ENCODE results near the gene TAOK3. TPM values are rescaled to one million over a fixed set of nuclear protein-coding genes. Genes with fewer than 3 reads are reported as not detected.

Gene TAOK3
- total RNA-seq, 2 donors from 2014 or later, result 52.2 to 52.5 TPM

DNA sequence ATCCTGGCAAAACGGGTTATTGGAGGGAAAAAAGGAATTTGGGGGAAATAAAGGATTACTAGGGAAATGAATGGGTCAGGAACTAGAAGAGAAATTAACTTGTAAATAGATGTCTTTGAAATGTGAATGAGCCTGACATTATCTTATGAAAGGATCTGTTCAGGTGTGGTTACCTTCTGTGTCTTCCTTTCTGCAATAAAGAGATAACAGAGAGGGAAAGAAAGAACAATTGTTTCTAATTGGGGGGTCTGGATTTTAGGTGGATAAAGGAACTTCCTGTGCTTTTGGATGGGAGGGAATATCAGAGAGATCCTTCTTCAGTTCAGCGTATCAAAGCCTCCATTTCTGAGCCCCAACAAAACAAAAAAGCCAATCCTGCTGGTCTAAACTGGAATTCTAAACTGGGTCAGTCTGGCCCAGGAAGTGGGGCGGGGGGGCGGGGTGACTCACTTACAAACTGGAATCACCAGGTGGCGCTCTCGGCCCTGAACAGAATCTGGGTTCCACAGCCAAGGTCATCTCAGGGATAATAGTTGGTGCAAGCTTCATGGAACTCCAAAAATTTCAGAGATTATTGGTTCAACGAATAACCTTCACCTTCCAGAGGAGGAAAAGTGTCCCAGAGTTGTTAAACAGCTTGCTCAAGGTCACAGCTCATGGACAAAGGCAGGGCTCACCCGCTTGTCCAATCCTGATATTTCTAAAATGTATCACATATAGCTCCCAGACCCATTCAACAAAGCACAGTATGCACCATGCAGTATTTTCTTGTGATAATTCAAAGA, 251.9 kb downstream of the TAOK3 start:
- TF ChIP-seq POLR2AphosphoS5 (IDR thresholded peaks at IDR 0.05), result peak; percentile 9
- TF ChIP-seq, protein P1, sequence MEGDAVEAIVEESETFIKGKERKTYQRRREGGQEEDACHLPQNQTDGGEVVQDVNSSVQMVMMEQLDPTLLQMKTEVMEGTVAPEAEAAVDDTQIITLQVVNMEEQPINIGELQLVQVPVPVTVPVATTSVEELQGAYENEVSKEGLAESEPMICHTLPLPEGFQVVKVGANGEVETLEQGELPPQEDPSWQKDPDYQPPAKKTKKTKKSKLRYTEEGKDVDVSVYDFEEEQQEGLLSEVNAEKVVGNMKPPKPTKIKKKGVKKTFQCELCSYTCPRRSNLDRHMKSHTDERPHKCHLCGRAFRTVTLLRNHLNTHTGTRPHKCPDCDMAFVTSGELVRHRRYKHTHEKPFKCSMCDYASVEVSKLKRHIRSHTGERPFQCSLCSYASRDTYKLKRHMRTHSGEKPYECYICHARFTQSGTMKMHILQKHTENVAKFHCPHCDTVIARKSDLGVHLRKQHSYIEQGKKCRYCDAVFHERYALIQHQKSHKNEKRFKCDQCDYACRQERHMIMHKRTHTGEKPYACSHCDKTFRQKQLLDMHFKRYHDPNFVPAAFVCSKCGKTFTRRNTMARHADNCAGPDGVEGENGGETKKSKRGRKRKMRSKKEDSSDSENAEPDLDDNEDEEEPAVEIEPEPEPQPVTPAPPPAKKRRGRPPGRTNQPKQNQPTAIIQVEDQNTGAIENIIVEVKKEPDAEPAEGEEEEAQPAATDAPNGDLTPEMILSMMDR (IDR thresholded peaks at IDR 0.05), result peak; percentile 32 to 79 (median 53)
- no peak for TF ChIP-seq POLR2A (IDR thresholded peaks at IDR 0.05)
- DNase-seq (ENCODE audit: low spot score), result peak; percentile 66
- WGBS, result 25% methylated on average over 8 of the region's 8 CpGs
- Histone ChIP-seq H3K4me3 (no peak overlapping the region), H3K4me1 (replicated peaks) (no peaks in the 10 kb centered on the region), H3K36me3 (no peaks in the 10 kb centered on the region), H3K27me3 (replicated peaks; ENCODE audit: insufficient read depth) (no peaks in the 10 kb centered on the region), H3K9me3 (no peaks in the 10 kb centered on the region), H3K27ac (peak overlapping the region; percentile 32 to 61)
- intact Hi-C loops (cut with DNase I), result no loop called here

DNA sequence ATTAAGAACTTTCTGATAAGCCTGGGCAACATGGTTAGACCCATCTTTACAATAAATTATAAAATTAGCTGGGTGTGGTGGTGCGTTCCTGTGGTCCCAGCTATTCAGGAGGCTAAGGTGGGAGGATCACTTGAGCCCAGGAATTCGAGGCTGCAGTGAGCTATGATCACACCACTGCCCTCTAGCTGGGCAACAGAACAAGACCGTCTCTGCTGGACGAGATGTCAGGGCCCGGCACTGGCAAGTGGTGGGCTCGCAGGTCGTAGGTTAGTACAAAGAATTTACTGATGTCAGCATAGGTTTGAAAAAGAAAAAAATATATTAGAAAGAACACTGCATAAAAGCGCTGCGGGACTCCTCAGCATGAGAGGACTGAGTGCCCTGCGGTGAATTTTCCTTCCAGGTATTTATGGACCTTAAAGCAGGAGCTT, 253.2 kb downstream of the TAOK3 start:
- 91% methylated on average over 10 of the region's 10 CpGs for WGBS
- no peaks in the 10 kb centered on the region for H3K27me3 ChIP-seq (replicated peaks; ENCODE audit: insufficient read depth)
- no peak for DNase-seq (ENCODE audit: low spot score)
- intact Hi-C loops (cut with DNase I), result no loop called here
- TF ChIP-seq POLR2AphosphoS5 (IDR thresholded peaks at IDR 0.05), result no peak
- no peak for TF ChIP-seq POLR2A (IDR thresholded peaks at IDR 0.05)
- TF ChIP-seq, protein P1 (IDR thresholded peaks at IDR 0.05), result no peak
- no peak overlapping the region for H3K27ac ChIP-seq
- no peaks in the 10 kb centered on the region for H3K4me1 ChIP-seq (replicated peaks)
- no peaks in the 10 kb centered on the region for H3K36me3 ChIP-seq
- H3K9me3 ChIP-seq, result no peaks in the 10 kb centered on the region
- H3K4me3 ChIP-seq, result no peak overlapping the region

DNA sequence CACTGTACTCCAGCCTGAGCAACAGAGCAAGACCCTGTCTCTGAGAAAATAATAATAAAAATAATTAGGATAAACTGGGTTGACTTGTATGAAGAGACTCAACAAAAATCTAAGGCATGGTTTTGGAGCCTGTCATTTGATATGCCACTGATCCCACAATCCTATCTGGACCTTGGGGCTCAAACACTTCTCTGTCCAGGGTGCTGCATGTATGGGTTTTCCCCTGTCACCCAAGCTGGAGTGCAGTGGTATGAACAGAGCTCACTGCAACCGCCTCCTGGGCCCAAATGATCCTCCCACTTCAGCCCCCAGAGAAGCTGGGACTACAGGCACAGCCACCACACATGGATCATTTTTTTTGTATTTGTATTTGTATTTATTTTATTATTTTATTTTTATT, 263.6 kb downstream of the TAOK3 start:
- no peak overlapping the region for H3K27ac ChIP-seq
- no peaks in the 10 kb centered on the region for H3K27me3 ChIP-seq (replicated peaks; ENCODE audit: insufficient read depth)
- no peaks in the 10 kb centered on the region for H3K9me3 ChIP-seq
- no peak overlapping the region for H3K4me3 ChIP-seq
- intact Hi-C loops (cut with DNase I), result no loop called here
- H3K36me3 ChIP-seq, result no peaks in the 10 kb centered on the region
- TF ChIP-seq, protein P1 (IDR thresholded peaks at IDR 0.05), result no peak
- TF ChIP-seq POLR2AphosphoS5 (IDR thresholded peaks at IDR 0.05) (no peak), POLR2A (IDR thresholded peaks at IDR 0.05) (no peak)
- DNase-seq (ENCODE audit: low spot score), result no peak
- H3K4me1 ChIP-seq (replicated peaks), result no peaks in the 10 kb centered on the region
- WGBS, result 92% methylated on average over 1 of the region's 1 CpG

DNA sequence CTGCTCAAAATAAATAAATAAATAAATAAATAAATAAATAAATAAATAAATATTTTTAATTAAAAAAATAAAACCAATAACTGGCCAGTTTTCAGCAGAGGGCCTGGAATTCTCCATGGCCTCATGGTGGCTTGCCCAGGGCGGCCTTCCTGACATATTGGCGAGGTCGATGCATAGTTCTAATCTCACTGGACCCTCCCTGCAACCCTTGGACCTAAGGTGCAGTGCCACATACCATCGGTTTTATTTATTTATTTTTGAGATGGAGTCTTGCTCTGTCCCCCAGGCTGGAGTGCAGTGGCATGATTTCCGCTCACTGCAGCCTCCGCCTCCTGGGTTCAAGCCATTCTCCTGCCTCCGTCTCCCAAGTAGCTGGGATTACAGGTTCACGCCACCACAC, 265.0 kb downstream of the TAOK3 start:
- Histone ChIP-seq H3K9me3 (no peaks in the 10 kb centered on the region), H3K36me3 (no peaks in the 10 kb centered on the region), H3K27ac (no peak overlapping the region), H3K4me1 (replicated peaks) (no peaks in the 10 kb centered on the region), H3K4me3 (no peak overlapping the region), H3K27me3 (replicated peaks; ENCODE audit: insufficient read depth) (no peaks in the 10 kb centered on the region)
- no peak for DNase-seq (ENCODE audit: low spot score)
- 98% methylated on average over 8 of the region's 8 CpGs for WGBS
- TF ChIP-seq POLR2A (IDR thresholded peaks at IDR 0.05) (no peak), POLR2AphosphoS5 (IDR thresholded peaks at IDR 0.05) (no peak)
- TF ChIP-seq, protein P1 (IDR thresholded peaks at IDR 0.05), result no peak
- intact Hi-C loops (cut with DNase I), result no loop called here

DNA sequence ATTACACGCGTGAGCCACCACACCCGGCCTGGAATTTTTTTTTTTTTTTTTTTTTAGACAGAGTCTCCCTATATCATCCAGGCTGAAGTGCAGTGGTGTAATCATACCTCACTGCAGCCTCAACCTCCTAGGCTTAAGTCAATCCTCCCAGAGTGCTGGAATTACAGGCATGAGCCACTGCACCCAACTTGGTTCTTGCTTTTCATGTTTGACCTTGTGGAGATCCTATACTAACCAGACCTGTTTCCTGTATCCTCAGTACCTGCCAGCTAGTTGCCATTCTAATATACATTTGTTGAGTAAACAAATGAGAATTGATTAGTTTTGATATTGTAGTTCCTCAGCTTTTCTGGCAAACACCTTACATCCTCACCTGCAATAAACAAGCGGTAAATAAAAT, 265.7 kb downstream of the TAOK3 start:
- intact Hi-C loops (cut with DNase I), result no loop called here
- WGBS, result 75% methylated on average over 4 of the region's 4 CpGs

More for the DNA sequence above, 265.7 kb downstream of the TAOK3 start:
- Histone ChIP-seq H3K36me3 (no peaks in the 10 kb centered on the region), H3K27me3 (replicated peaks; ENCODE audit: insufficient read depth) (no peaks in the 10 kb centered on the region), H3K4me3 (no peak overlapping the region), H3K9me3 (no peaks in the 10 kb centered on the region), H3K27ac (no peak overlapping the region), H3K4me1 (replicated peaks) (no peaks in the 10 kb centered on the region)
- no peak for DNase-seq (ENCODE audit: low spot score)
- TF ChIP-seq POLR2AphosphoS5 (IDR thresholded peaks at IDR 0.05), result no peak
- TF ChIP-seq, protein P1 (IDR thresholded peaks at IDR 0.05), result no peak
- no peak for TF ChIP-seq POLR2A (IDR thresholded peaks at IDR 0.05)

All from prostate gland (tissue), 2 donors.